SKM-1 (cell line): Measurements from ENCODE around the gene TYMS.

ENCODE experiments used
- DNase-seq: peaks from one replicate; lab custom pipeline; 2025; ENCODE audit not compliant: unreplicated experiment; lab: John Stamatoyannopoulos, UW

Gene TYMS

GRCh38 chr18:657311-658000 is at the start of gene TYMS:
TYMS (plus strand) TSS chr18:657653; CDS start chr18:657743, 90 bp downstream.
- DNase-seq: peak; percentile 25

DNA sequence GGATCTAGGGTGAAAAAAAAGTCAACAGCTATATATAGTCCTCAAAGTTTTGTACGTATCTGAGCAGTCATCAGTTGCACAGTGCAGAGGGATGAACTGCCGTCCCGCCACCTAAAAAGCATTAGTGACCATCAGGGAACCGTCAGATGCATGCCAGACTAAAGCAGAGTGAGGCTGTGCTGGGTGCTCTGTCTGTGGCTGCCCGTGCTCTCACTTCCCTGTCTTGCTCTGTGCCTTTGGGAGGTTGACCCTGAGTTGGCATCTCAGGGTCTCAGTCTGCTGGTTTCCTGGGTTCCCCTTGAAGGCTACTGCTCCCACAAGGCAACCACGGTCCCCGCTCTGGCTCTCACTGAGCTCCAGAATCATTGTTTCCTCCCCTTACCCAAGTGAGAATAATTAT is 49.5 kb upstream of the TYMS start:
- DNase-seq: no peak

DNA sequence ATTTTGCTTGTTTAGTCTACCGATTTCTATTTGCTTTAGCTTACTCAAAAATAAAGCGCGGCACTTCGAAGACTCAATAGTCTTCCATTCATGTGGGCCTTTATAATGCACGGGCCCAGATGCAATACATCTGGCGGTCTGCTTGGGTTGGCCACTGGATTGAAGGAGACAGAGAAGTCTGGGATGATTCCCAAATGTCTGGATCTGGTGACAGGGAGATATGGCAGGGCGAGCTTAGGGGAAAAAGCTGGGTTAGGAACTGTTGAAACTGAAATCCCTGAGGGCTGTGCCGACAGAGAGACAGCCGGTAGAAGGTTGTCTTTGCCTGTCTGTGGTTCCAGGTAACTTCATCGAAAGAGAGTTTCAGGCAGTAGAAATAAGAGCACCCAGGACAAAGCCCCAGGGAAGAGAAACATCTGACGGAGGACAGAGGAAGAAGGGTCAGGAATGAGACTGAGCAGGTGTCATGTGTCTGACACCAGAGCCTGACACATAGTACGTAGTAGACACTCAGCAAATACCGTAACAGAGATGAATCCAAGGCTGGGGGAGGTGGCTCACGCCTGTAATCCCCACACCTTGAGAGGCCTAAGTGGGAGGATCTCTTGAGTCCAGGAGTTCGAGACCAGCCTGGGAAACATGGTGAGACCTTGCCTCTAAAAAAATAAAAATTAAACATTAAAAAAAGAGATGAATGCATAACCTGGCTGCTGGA is 47.1 kb upstream of the TYMS start:
- DNase-seq: no peak

GRCh38 chr18:612156-612555 is 45.3 kb upstream of the TYMS start:
- DNase-seq: no peak

- DNase-seq: no peak
Measured at GRCh38 chr18:614193-614592, 43.3 kb upstream of the TYMS start.

GRCh38 chr18:615092-615521 is 42.3 kb upstream of the TYMS start:
- DNase-seq: no peak

DNA sequence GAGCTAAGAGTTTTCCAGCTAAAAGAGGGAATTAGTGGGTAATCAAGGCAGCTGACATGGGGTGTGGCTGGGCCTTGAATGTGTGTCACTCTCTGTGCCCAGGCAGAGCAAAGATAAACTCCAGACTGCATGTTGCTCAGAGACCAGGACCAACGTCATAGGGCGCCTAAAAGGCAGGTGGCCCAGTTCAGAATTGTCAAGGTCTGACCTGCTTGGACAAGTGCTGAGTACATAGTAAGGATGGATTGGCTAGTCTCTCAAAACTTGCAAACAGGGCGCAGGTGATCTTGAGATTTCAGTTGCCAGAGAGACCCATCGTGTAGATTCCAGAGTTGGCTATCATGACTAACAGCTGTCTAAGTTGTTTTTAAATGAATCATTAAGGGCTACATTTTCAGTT is 41.7 kb upstream of the TYMS start:
- DNase-seq: no peak

DNA sequence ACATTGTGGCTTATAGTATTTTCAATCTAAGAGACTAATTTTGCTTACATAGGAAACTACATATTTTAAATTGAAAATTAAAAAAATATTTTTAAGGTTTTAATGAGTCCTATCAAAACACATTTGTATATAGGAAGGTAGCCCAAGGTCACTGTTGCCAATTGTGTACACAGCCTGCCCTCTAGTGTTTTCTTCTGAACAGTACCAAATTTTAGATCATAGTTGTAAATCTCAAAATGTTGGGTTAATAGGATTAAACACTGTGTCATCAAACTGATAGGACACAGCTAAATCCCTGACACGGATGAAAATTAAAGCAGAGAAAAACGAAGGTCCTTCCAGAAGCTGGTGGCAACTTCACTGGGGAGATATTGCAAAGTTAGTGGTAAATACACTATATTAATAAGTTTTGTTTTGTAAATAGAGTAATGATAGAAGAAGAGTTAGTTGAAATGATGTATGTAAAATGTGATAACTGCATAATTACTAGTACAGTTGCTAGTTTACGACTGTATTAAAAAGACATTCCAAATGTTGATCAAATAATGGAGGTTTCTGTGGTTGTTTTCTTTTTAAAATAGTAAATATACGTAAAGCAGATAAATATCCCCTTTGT is 41.0 kb upstream of the TYMS start:
- DNase-seq: peak; percentile 67

GRCh38 chr18:617970-618504 is 39.4 kb upstream of the TYMS start:
- DNase-seq: no peak

DNA sequence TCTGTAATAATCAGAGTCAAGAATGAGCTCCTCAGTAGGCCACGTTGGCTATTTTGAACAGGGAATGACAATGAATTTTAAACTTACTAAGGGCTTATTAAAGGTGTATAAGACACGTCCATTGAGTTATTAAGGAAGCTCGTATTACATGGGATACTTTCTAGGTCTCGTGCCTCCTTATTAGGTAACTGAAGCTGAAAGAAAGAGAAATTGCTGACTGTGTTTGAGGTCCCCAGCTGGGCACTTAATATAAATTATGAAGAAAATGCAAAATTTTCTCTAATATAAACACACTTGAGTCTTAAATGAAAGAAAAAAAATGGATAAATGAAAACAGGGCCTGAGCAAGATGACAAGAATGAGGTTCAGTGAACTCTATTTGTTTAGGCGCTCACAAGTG is 38.8 kb upstream of the TYMS start:
- DNase-seq: no peak

DNA sequence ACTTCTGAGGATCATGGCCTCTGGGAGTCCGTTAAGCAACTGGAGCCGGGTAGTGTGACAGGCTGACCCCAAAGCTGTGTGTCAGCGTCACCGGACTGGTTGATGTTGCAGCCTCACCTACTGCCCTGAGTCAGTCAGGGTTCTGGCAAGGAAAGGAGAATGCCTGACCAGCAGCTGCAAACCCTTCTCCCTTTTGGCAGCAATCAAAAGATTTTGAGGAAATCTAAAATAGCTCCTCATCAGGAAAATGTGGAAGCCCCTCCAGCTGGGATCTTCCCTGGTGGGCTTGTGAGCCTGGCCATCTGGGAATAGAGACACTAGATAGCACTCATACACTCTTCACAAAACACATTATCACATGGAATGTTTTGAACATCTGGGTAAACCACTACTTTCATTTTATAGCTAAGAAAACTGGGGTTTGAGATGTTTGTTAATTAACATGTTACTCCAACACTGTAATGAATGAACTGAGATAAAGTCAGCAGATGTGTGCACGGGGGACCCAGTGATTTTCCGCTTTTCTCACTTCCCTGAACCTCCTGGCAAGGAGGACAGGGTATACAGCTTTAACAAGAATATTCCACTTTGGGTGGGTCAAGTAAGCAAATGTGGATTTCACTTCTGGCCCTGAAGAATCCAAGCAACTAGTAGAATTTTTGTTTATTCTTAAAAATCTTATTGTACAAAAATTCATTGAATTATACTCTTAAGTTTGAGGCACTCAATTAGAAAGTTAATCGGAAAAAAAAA is 36.0 kb upstream of the TYMS start:
- DNase-seq: no peak

- no peak for DNase-seq
Measured at GRCh38 chr18:622289-622688, 35.2 kb upstream of the TYMS start.

- DNase-seq: peak; percentile 42
Measured at GRCh38 chr18:623761-624620, 33.5 kb upstream of the TYMS start.

GRCh38 chr18:627231-627630 is 30.2 kb upstream of the TYMS start:
- DNase-seq: no peak

DNA sequence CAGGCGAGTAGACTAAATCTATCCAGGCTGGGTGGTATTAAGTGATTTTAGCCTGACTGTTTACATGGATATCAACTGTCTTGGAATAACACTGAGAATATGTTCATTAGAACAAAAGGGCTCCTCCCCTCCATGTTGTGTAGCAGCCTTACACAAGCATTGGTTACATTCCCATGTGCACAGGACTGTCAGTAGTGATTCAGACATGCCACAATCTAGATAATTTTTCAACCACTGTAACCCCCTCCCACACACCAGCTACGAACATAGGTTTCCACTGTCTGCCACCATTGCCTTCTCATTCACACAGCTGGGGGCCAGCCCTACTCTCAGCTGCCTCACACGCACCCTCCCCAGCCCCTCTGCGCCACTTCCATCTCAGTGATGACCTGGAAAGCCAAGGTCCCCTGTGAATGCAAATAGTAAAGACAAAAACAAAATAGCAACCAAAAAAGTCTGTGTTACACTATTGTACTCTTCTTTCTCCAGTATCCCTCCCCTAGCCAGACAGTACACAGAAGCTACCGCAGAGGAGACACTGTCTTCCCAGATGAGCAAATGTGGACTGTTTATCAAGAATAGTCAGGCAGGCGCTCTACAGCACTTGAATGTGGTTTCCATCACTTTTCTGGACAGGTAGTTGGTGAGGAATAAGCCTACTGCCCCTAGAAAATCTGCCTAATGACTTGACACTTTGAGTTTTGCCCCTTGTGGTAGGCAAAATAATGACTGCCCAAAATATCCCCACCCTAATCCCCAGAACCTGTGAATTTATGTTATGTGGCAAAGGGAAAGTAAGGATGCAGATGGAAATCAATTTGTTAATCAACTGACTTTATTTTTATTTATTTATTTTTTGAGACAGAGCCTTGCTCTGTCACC is 27.9 kb upstream of the TYMS start:
- DNase-seq: no peak

DNA sequence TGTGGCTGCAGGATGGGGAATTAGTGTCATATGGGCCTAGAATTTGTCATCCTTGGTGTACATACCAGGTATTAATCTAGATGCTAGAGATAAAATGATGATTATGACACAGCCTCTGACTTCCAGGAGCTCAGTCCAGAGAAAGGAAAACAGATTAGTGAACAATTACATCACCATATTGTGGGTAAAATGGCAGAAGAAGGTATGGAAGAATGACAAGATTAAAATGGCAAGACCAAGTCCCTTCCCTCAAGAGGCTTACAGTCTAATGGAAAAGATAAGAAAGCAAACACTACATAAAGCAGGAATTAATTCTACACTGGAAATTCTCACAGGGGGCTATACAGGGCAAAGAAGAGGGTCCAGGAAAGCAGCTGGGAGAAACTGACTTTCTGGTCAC is 25.9 kb upstream of the TYMS start:
- no peak for DNase-seq

DNA sequence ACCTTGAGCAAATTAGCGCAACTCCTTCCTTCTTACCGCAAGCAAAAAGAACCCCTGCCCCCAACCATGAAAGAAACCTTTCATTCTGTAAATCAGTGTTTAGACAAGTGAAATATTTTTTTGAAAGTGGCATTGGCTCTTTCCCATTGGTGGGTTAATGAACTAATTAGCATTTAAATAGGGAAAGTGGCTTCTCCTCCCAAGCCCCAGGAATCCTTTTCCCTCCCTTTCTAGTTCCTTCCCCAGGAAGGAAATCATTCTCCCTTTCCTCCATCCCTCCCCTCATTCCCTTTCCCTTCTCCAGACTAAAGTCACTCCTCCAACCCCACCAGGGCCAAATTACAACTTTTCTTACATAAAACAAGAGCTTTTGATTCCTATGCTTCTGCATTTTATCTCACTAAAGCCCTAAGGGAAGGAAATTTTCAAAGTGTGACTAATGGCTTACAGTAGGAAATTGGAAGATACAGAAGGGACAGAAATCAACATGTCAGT is 22.9 kb upstream of the TYMS start:
- no peak for DNase-seq

GRCh38 chr18:635171-635570 is 22.3 kb upstream of the TYMS start:
- no peak for DNase-seq

- no peak for DNase-seq
Measured at GRCh38 chr18:641224-641623, 16.2 kb upstream of the TYMS start.
